Measurements from ENCODE around the gene KCNQ1.

KCNQ1 gene

DNA sequence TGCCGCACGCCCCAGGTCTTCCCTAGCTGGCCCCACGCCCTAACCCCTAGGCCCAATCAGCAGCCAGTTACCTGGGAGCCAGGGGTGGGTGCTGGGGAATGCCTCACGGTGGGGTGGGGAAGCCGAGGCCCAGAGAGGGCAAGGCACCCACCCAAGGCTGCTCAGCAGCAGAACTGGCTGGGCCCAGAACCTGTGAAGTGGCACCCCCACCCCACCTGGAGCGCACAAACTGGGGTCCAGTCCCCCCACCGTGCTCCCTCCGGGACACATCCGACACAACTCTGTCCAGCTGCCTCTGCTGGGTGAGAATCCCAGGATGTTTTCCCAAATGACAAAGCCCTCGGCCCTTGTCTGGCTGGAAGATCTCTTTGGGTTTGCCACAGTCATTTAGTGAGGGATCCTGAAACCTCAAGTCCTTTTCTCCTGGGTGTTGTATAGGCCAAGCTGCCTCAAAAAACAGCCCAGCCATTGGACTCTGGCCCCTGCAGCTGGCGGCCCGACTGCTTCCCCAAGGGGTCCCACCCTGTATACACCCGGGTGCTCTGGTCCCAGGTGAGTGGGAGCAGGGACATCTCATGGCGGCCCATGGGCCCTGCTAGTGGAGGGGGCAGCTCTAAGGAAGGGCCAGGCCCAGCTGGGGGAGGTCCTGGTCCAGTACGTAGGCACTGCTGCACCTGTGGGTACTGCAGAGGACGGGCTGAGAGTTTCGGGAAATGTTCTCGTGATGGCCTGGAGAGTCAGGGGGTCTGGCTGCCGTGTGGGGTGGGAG, 23.4 kb upstream of the KCNQ1 start:
- no peak overlapping the region for H3K4me3 ChIP-seq (ENCODE audit: low read depth in 1 of 2, low read length in 2 of 2)
- no peak for ATAC-seq (ENCODE audit: insufficient read depth, low read depth)
- TF ChIP-seq EZH2 (IDR thresholded peaks at IDR 0.05; ENCODE audit: borderline replicate concordance, low read depth, low read length, severe bottlenecking): no peak
- TF ChIP-seq, protein P1, sequence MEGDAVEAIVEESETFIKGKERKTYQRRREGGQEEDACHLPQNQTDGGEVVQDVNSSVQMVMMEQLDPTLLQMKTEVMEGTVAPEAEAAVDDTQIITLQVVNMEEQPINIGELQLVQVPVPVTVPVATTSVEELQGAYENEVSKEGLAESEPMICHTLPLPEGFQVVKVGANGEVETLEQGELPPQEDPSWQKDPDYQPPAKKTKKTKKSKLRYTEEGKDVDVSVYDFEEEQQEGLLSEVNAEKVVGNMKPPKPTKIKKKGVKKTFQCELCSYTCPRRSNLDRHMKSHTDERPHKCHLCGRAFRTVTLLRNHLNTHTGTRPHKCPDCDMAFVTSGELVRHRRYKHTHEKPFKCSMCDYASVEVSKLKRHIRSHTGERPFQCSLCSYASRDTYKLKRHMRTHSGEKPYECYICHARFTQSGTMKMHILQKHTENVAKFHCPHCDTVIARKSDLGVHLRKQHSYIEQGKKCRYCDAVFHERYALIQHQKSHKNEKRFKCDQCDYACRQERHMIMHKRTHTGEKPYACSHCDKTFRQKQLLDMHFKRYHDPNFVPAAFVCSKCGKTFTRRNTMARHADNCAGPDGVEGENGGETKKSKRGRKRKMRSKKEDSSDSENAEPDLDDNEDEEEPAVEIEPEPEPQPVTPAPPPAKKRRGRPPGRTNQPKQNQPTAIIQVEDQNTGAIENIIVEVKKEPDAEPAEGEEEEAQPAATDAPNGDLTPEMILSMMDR (IDR thresholded peaks at IDR 0.05; ENCODE audit: borderline replicate concordance, extremely low read depth, low read length, poor library complexity, severe bottlenecking): no peak

DNA sequence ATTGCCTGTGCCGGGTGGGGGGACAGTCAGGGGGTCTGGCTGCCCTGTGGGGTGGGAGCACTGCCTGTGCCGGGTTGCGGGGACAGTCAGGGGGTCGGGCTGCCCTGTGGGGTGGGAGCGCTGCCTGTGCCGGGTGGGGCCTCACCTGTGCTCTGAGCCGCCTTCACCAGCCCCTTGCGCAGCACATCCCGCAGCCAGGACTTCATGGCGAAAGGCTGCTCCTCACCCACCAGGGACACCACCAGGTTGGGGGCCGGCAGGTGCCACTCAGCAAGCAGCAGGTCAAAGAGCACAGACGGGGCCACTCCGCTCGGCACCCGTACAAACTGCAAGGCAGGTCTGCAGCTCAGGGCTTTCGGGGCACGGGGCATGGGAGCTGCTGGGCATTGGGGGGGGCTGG, 22.8 kb upstream of the KCNQ1 start:
- TF ChIP-seq, protein P1 (IDR thresholded peaks at IDR 0.05; ENCODE audit: borderline replicate concordance, extremely low read depth, low read length, poor library complexity, severe bottlenecking): no peak
- no peak for TF ChIP-seq EZH2 (IDR thresholded peaks at IDR 0.05; ENCODE audit: borderline replicate concordance, low read depth, low read length, severe bottlenecking)

More for the DNA sequence above, 23.4 kb upstream of the KCNQ1 start:
- Histone ChIP-seq H3K79me2 (ENCODE audit: insufficient read depth, low read length) (no peaks in the 10 kb centered on the region), H3K36me3 (ENCODE audit: insufficient read depth, low read length) (no peaks in the 10 kb centered on the region), H3K9me3 (ENCODE audit: insufficient read depth, low read length, severe bottlenecking) (no peaks in the 10 kb centered on the region), H3K9ac (ENCODE audit: low read depth, low read length) (no peak overlapping the region), H3K27me3 (ENCODE audit: insufficient read depth, low read length, poor library complexity) (no peaks in the 10 kb centered on the region), H4K20me1 (ENCODE audit: insufficient read depth, low read length) (peaks cover 2% of the 10 kb centered on the region; the same call in 1 of the 2 replicates), H2AFZ (ENCODE audit: low read depth, low read length) (no peak overlapping the region), H3K27ac (ENCODE audit: low read length) (no peak overlapping the region), H3K4me2 (ENCODE audit: insufficient read depth, low read length) (no peak overlapping the region), H3K4me1 (ENCODE audit: insufficient read depth, low read length) (peaks cover 5% of the 10 kb centered on the region; the same call in 1 of the 2 replicates)
- DNase-seq: no peak

DNA sequence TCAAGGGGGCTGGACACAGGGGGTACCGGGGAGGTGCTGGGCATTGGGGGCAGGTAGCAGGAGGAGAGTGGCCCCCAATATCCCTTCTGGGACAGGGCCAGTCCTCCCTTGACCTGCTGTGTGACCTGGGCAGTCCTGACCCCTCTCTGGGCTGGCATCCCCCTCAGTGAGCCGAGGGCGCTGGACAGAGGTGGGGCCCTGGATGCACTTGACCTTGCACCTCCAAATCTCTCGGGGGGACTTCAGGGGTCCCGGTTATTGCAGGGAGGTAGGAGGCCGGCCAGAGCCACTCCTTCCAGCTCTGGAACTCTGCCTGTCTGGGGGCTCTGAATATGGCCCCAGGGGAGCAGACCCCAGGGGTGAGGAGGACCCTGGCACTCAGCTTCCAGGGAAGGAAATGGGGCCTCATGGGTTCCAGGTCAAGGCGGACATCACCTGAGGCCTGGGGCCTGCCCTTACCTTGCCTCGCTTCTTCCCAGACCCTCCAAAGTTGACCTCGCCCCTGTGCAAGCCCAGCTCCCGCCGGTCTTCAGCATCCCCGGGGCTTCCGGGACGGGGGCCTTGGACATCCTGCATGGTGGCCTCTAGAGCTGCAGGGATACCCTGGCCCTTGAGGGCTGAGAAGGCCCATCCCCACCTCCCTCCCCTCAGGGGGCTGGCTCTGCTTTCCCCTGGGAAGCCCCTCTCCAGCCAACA, 22.2 kb upstream of the KCNQ1 start:
- H3K9ac ChIP-seq (ENCODE audit: low read depth, low read length): no peak overlapping the region
- H3K9me3 ChIP-seq (ENCODE audit: insufficient read depth, low read length, severe bottlenecking): no peaks in the 10 kb centered on the region
- ATAC-seq (ENCODE audit: insufficient read depth, low read depth): no peak
- no peak for DNase-seq
- peaks cover 2% of the 10 kb centered on the region; the same call in 1 of the 2 replicates for H4K20me1 ChIP-seq (ENCODE audit: insufficient read depth, low read length)
- H3K27ac ChIP-seq (ENCODE audit: low read length): no peak overlapping the region
- TF ChIP-seq EZH2 (IDR thresholded peaks at IDR 0.05; ENCODE audit: borderline replicate concordance, low read depth, low read length, severe bottlenecking): no peak
- H3K36me3 ChIP-seq (ENCODE audit: insufficient read depth, low read length): no peaks in the 10 kb centered on the region
- H3K4me3 ChIP-seq (ENCODE audit: low read depth in 1 of 2, low read length in 2 of 2): no peak overlapping the region
- H3K27me3 ChIP-seq (ENCODE audit: insufficient read depth, low read length, poor library complexity): no peaks in the 10 kb centered on the region
- no peak overlapping the region for H3K4me2 ChIP-seq (ENCODE audit: insufficient read depth, low read length)
- no peaks in the 10 kb centered on the region for H3K79me2 ChIP-seq (ENCODE audit: insufficient read depth, low read length)
- H3K4me1 ChIP-seq (ENCODE audit: insufficient read depth, low read length): peaks cover 5% of the 10 kb centered on the region; the same call in 1 of the 2 replicates
- H2AFZ ChIP-seq (ENCODE audit: low read depth, low read length): no peak overlapping the region

More for the DNA sequence above, 22.8 kb upstream of the KCNQ1 start:
- no peak for DNase-seq
- Histone ChIP-seq H3K4me2 (ENCODE audit: insufficient read depth, low read length) (no peak overlapping the region), H3K9ac (ENCODE audit: low read depth, low read length) (no peak overlapping the region), H3K79me2 (ENCODE audit: insufficient read depth, low read length) (no peaks in the 10 kb centered on the region), H3K36me3 (ENCODE audit: insufficient read depth, low read length) (no peaks in the 10 kb centered on the region), H3K4me3 (ENCODE audit: low read depth in 1 of 2, low read length in 2 of 2) (no peak overlapping the region), H2AFZ (ENCODE audit: low read depth, low read length) (no peak overlapping the region), H3K27ac (ENCODE audit: low read length) (no peak overlapping the region), H4K20me1 (ENCODE audit: insufficient read depth, low read length) (peaks cover 2% of the 10 kb centered on the region; the same call in 1 of the 2 replicates), H3K9me3 (ENCODE audit: insufficient read depth, low read length, severe bottlenecking) (no peaks in the 10 kb centered on the region), H3K4me1 (ENCODE audit: insufficient read depth, low read length) (peaks cover 5% of the 10 kb centered on the region; the same call in 1 of the 2 replicates), H3K27me3 (ENCODE audit: insufficient read depth, low read length, poor library complexity) (no peaks in the 10 kb centered on the region)
- no peak for ATAC-seq (ENCODE audit: insufficient read depth, low read depth)
